ENCODE results near the gene BIVM.
"Not testable (repeated sequence)": the region's sequence is repeated elsewhere in the genome, so short reads cannot be mapped to it uniquely, and the experiment has no call there.

Gene BIVM

GRCh38 chr13:102798581-102799425, at the start of gene BIVM, which contains the start of gene POGLUT2:
Gene BIVM, plus strand, starts transcription at chr13:102799119. Its CDS starts 8,149 bp downstream, at chr13:102807268.
Gene POGLUT2, minus strand, starts transcription at chr13:102798976. Its CDS starts 306 bp downstream, at chr13:102798670.
- DNase-seq = peak; percentile 70

GRCh38 chr13:102751886-102752285, 47.0 kb upstream of the BIVM start:
- DNase-seq = no peak

GRCh38 chr13:102757006-102757405, 41.9 kb upstream of the BIVM start:
- no peak for DNase-seq

- DNase-seq = no peak
Observed at GRCh38 chr13:102758842-102759241, 40.1 kb upstream of the BIVM start.

GRCh38 chr13:102761071-102761470, 37.8 kb upstream of the BIVM start:
- no peak for DNase-seq

- DNase-seq = no peak
Observed at GRCh38 chr13:102763741-102764140, 35.2 kb upstream of the BIVM start.

- no peak for DNase-seq
Observed at GRCh38 chr13:102768909-102769308, 30.0 kb upstream of the BIVM start.

- DNase-seq = no peak
Observed at GRCh38 chr13:102769679-102770078, 29.2 kb upstream of the BIVM start.

GRCh38 chr13:102770435-102770834, 28.5 kb upstream of the BIVM start:
- no peak for DNase-seq

GRCh38 chr13:102771298-102772041, 27.4 kb upstream of the BIVM start:
- DNase-seq = no peak

- DNase-seq = no peak
Observed at GRCh38 chr13:102772042-102772425, 26.9 kb upstream of the BIVM start.

GRCh38 chr13:102773441-102774213, 25.3 kb upstream of the BIVM start, which contains the start of gene TEX30:
Gene TEX30, minus strand, starts transcription at chr13:102773786. Its CDS starts 3,760 bp downstream, at chr13:102770026.
- peak; percentile 89 for DNase-seq

- DNase-seq = no peak
Observed at GRCh38 chr13:102774214-102774568, 24.7 kb upstream of the BIVM start.

GRCh38 chr13:102774591-102775520, 24.1 kb upstream of the BIVM start:
- no peak for DNase-seq

GRCh38 chr13:102776271-102776670, 22.6 kb upstream of the BIVM start:
- DNase-seq = no peak

GRCh38 chr13:102777736-102778135, 21.2 kb upstream of the BIVM start:
- no peak for DNase-seq

GRCh38 chr13:102779436-102780159, 19.3 kb upstream of the BIVM start:
- no peak for DNase-seq

GRCh38 chr13:102780656-102781055, 18.3 kb upstream of the BIVM start:
- not testable (repeated sequence) for DNase-seq

GRCh38 chr13:102781591-102781990, 17.3 kb upstream of the BIVM start:
- DNase-seq = no peak

GRCh38 chr13:102784483-102784882, 14.4 kb upstream of the BIVM start:
- no peak for DNase-seq

- no peak for DNase-seq
Observed at GRCh38 chr13:102788683-102789082, 10.2 kb upstream of the BIVM start.
